Measurements from ENCODE around the gene SFN. TPM values are rescaled to one million over a fixed set of nuclear protein-coding genes. Genes with fewer than 3 reads are reported as not detected.
A peak's percentile ranks its signal among the peaks of the same experiment; 100 is the strongest.

SFN gene
- total and polyA plus RNA-seq, 2 of the 13 experiments (the other 11 are each of a cell fraction or from before 2014, with no cell fraction given): 4.3 to 5.6 TPM

- no peak for TF ChIP-seq ZBTB37 (CRISPR knock-in tag; IDR thresholded peaks at IDR 0.05)
- TF ChIP-seq ZNF512B (CRISPR knock-in tag; IDR thresholded peaks at IDR 0.05; ENCODE audit: borderline replicate concordance): no peak
- TF ChIP-seq TBX2 (CRISPR knock-in tag; IDR thresholded peaks at IDR 0.05; ENCODE audit: borderline replicate concordance): peak; percentile 84; the same call in 1 of the 2 replicates
- no peak for TF ChIP-seq ZSCAN12 (CRISPR knock-in tag; IDR thresholded peaks at IDR 0.05)
- peak; percentile 94 for TF ChIP-seq KDM2A (CRISPR knock-in tag; IDR thresholded peaks at IDR 0.05; ENCODE audit: borderline replicate concordance, low read depth)
- peak; percentile 68; the same call in 1 of the 2 replicates for TF ChIP-seq MED13 (CRISPR knock-in tag; IDR thresholded peaks at IDR 0.05)
- TF ChIP-seq ZNF546 (CRISPR knock-in tag; conservative IDR thresholded peaks at IDR 0.05): no peak
- TF ChIP-seq CEBPB (IDR thresholded peaks at IDR 0.05; ENCODE audit: borderline replicate concordance, low read depth, low read length): peak; percentile 74; the same call in 1 of the 2 replicates
- peak; percentile 90 for TF ChIP-seq PHF8 (CRISPR knock-in tag; IDR thresholded peaks at IDR 0.05)
- 0 out of 2 replicates have a peak, but pooled peaks have one; percentile 42 for TF ChIP-seq ZNF333 (CRISPR knock-in tag; IDR thresholded peaks at IDR 0.05; ENCODE audit: borderline replicate concordance)
- no peak for TF ChIP-seq ZNF292 (CRISPR knock-in tag; IDR thresholded peaks at IDR 0.05; ENCODE audit: borderline replicate concordance, low read depth)
- TF ChIP-seq ZNF841 (CRISPR knock-in tag; IDR thresholded peaks at IDR 0.05; ENCODE audit: borderline replicate concordance): no peak
- TF ChIP-seq PAX8 (CRISPR knock-in tag; IDR thresholded peaks at IDR 0.05; ENCODE audit: borderline replicate concordance): no peak
- TF ChIP-seq ZNF7 (CRISPR knock-in tag; IDR thresholded peaks at IDR 0.05): no peak
- TF ChIP-seq AKAP8 (CRISPR knock-in tag; IDR thresholded peaks at IDR 0.05): no peak
- no peak for TF ChIP-seq ZNF646 (CRISPR knock-in tag; IDR thresholded peaks at IDR 0.05)
- no peak for TF ChIP-seq ZNF224 (CRISPR knock-in tag; IDR thresholded peaks at IDR 0.05)
- no peak for TF ChIP-seq TOE1 (CRISPR knock-in tag; IDR thresholded peaks at IDR 0.05)
- TF ChIP-seq SATB2 (CRISPR knock-in tag; IDR thresholded peaks at IDR 0.05): no peak
These were observed 37.3 kb downstream of the SFN start, which contains the start of gene GPATCH3 (continued) for GRCh38 chr1:26900001-26900814.

Data from HepG2 (cell line).